NCI-H146 (cell line): ENCODE measurements around the gene FNDC3A.
"Not testable (repeated sequence)": the region's sequence is repeated elsewhere in the genome, so short reads cannot be mapped to it uniquely, and the experiment has no call there.

Source experiments
- DNase-seq: peaks from one replicate; lab custom pipeline; 2025; lab: John Stamatoyannopoulos, UW

The FNDC3A gene

DNA sequence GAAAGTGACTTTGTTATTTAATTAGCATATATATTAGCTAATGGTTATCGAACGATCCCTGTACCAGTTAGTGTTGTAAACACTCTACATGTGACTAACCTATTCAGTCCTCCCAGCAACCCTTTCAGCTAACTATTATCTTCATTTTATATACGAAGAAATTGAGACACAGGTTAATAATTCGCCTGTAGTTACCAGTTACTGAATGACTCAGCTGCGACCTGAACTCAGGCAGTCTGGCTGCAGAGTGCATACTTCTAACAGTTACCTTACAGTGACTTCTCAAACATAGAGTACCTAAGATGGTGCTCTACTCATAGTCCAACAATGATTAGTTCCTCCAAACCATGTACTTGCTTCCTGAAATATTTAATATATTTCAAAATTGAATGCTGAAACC lies 117.7 kb downstream of the FNDC3A start:
- DNase-seq, result no peak

GRCh38 chr13:49097374-49097773 lies 121.7 kb downstream of the FNDC3A start:
- DNase-seq, result no peak

- DNase-seq, result no peak
Measured at GRCh38 chr13:49098198-49098597, 122.5 kb downstream of the FNDC3A start.

GRCh38 chr13:49098771-49099512 lies 123.2 kb downstream of the FNDC3A start:
- DNase-seq, result peak; percentile 8

DNA sequence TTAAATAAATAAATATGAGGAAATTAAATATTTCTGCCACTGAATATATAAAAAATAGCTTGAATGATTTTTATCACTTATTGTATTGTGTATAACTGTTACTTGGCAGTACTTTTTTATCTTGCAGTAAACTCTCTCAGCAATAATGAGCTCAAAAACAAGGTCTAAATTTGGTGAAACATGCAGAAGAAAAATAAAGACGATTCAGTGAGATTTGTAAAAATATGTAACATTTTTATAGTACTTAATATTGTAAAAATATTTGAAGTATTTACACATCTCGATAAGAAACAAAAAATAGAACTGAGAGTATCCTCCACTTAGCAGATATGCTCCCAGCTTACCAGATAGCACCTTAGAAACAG lies 123.8 kb downstream of the FNDC3A start:
- DNase-seq, result no peak

GRCh38 chr13:49100637-49101570 lies 125.2 kb downstream of the FNDC3A start:
- DNase-seq, result no peak

- no peak for DNase-seq
Measured at GRCh38 chr13:49108196-49108595, 132.5 kb downstream of the FNDC3A start.

DNA sequence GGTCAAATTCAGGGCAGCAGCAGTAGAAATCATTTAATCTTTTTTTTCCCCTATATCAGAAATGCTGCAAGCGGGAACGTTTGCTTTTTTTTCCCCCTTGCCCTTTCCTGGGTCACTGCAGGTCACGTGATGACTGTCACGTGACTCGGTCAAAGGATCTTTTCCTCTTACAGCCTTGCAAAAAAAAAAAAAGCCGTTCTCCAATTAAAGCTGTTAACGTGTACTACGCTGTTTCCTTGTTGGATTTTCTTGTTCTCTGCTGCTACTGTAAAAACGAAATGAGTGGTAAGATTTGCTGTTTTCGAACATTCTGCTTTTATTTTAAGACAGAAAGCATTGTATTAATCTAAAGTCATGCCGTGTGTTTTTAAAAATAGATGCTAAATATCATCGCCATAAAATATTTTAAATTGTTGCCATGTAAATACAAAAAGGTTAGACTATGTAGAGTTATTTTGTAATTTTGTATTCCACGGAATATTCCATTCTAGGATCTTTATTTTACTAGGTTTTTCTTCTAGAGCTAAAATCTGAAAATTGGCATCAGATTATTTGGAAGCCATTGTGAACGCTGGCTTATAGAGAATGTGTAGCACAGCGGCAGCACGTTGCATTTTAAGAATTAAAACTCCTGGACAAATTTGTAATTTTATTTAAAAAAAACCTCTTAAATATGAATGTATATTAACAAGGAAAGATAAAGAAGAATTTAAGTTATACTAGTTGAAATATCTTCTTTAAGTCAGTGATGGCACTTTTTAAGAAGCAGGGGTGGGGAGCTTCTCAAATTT lies 134.6 kb downstream of the FNDC3A start:
- DNase-seq, result no peak

- no peak for DNase-seq
Measured at GRCh38 chr13:49110913-49111170, 135.1 kb downstream of the FNDC3A start.

DNA sequence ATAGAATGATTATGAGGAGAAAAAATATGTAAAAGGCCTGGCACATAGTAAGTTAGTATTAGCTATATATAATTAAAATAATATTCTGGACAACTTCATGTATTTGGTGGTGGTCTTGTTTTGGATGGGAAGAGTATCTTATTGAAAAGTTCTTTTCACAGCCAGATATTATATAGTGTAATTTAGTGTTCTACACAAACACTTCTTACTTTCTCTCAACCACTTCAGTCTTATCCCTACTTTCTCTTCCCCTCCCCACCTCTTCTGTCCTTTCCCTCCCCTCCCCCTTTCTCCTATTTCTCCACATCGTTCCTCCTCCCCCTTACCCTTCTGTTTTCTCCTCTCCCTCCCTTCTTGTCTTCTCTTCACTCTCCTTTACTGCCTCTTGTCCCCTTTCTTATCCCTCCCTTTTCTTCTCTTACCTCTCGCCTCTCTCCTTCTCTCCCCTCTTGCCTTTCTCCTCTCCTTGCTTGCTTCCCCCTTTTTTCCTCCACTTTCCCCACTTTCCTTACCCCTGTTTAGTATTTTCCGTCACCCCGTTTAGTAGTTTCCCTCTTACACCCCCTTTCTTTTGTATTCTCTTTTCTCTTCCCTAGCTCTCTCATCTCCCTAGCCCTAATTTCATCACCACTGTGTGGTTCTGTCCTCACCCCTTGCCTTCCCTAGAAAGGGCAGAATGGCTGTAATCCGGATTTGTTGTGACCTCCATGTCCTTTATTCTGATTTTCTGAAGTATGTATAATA lies 137.2 kb downstream of the FNDC3A start:
- DNase-seq, result no peak

- DNase-seq, result no peak
Measured at GRCh38 chr13:49113526-49114286, 138.0 kb downstream of the FNDC3A start.

GRCh38 chr13:49116873-49117272 lies 141.2 kb downstream of the FNDC3A start:
- no peak for DNase-seq

DNA sequence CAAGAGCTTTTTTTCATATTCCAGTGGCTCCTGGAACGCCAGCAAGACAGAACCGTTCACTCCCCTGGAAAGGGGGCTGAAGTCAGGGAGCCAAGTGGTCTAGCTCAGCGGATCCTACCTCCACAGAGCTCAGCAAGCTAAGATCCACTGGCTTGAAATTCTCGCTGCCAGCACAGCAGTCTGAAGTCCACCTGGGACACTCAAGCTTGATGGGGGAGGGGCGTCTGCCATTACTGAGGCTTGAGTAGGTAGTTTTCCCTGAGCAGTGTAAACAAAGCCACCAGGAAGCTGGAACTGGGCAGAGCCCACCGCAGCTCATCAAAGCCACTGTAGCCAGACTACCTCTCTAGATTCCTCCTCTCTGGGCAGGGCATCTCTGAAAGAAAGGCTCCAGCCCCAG lies 142.7 kb downstream of the FNDC3A start:
- DNase-seq, result not testable (repeated sequence)

- no peak for DNase-seq
Measured at GRCh38 chr13:49124693-49125304, 149.1 kb downstream of the FNDC3A start.

GRCh38 chr13:49125964-49126524 lies 150.3 kb downstream of the FNDC3A start:
- DNase-seq, result no peak

- DNase-seq, result no peak
Measured at GRCh38 chr13:49132479-49133002, 156.8 kb downstream of the FNDC3A start.

GRCh38 chr13:49134305-49134704 lies 158.6 kb downstream of the FNDC3A start:
- no peak for DNase-seq

DNA sequence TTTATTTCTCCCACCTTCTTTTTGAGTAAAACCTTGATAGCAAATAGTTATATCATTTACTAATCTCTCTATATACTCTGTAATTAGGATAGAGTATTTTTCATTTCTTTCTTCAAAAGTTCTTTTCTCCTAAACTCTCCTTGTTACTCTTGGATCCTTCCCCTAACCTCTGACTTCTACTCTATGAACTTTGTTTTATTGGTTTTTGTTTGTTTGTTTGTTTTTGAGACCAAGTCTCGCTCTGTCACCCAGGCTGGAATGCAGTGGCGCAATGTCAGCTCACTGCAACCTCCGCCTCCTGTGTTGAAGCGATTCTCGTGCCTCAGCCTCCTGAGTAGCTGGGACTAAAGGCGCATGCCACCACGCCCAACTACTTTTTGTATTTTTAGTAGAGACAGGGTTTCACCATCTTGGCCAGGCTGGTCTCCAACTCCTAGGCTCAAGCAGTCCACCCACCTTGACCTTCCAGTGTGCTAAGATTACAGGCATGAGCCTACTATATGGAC lies 161.5 kb downstream of the FNDC3A start:
- not testable (repeated sequence) for DNase-seq

DNA sequence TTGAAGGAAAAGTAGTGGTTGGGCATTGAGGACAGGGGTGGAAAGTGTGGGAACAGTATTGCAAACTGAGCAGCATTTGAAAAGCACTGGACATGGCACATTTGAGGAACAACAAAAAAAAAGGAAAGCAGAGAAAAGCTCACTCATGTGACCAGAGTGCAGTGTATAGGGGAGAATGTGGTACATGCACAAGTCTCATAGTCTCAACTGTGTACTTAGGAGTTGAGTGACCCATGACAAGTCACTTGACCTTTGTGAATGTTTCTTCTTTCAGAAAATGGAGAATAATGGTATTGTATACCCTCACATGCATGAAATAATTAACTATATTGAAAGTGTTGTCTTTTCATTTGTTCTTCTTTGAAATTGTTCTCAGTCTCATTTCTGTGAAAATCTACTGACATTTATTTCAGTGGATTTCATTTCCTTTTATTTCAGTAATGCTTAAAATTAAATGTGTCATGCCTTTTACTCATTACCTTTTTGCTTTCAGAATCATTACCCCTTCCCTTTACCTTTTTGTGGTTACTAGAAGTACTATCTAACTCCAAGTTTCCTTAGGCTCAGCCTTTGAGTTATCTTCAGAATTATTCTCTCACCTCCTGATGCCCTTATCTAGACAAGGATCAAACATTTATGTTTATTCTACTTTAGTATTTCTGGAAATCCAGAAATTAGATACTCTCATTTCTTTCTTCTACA lies 165.3 kb downstream of the FNDC3A start:
- no peak for DNase-seq
